Measurements from ENCODE around the gene NEUROD2. TPM values are rescaled to one million over a fixed set of nuclear protein-coding genes. Genes with fewer than 3 reads are reported as not detected.
"Not testable (repeated sequence)": the region's sequence is repeated elsewhere in the genome, so short reads cannot be mapped to it uniquely, and the experiment has no call there.

Gene NEUROD2
- total RNA-seq, 1 donor from 2014 or later: not detected

- intact Hi-C loops (cut with micrococcal nuclease): no loop called here
- no peak for ATAC-seq
- DNase-seq: no peak
Observed at GRCh38 chr17:39595294-39595693, 12.4 kb downstream of the NEUROD2 start.

GRCh38 chr17:39593371-39593770 lies 14.3 kb downstream of the NEUROD2 start:
- no peak for DNase-seq
- intact Hi-C loops (cut with micrococcal nuclease): no loop called here
- no peak for ATAC-seq

- ATAC-seq (peak; percentile 40), DNase-seq (no peak)
- intact Hi-C loops (cut with micrococcal nuclease): no loop called here
Observed at GRCh38 chr17:39591958-39592954, 15.5 kb downstream of the NEUROD2 start.

GRCh38 chr17:39590180-39590579 lies 17.5 kb downstream of the NEUROD2 start:
- DNase-seq; intact Hi-C loops (cut with micrococcal nuclease); ATAC-seq: not testable (repeated sequence)

- intact Hi-C loops (cut with micrococcal nuclease): no loop called here
- no peak for DNase-seq
- ATAC-seq: no peak
Observed at GRCh38 chr17:39582658-39583057, 25.1 kb downstream of the NEUROD2 start.

- intact Hi-C loops (cut with micrococcal nuclease): no loop called here
- DNase-seq (no peak), ATAC-seq (no peak)
Observed at GRCh38 chr17:39581759-39582085, 26.0 kb downstream of the NEUROD2 start.

GRCh38 chr17:39581071-39581758 lies 26.5 kb downstream of the NEUROD2 start:
- ATAC-seq (no peak), DNase-seq (no peak)
- intact Hi-C loops (cut with micrococcal nuclease): no loop called here

GRCh38 chr17:39580082-39580468 lies 27.6 kb downstream of the NEUROD2 start:
- ATAC-seq: no peak
- intact Hi-C loops (cut with micrococcal nuclease): no loop called here

GRCh38 chr17:39579318-39580081 lies 28.2 kb downstream of the NEUROD2 start:
- ATAC-seq (peak; percentile 68), DNase-seq (peak; percentile 60)
- intact Hi-C loops (cut with micrococcal nuclease): no loop called here

More at GRCh38 chr17:39580082-39580468, 27.6 kb downstream of the NEUROD2 start:
- DNase-seq: no peak

GRCh38 chr17:39578272-39578671 lies 29.4 kb downstream of the NEUROD2 start:
- intact Hi-C loops (cut with micrococcal nuclease): no loop called here
- ATAC-seq (no peak), DNase-seq (no peak)

- DNase-seq (no peak), ATAC-seq (no peak)
- intact Hi-C loops (cut with micrococcal nuclease): no loop called here
Observed at GRCh38 chr17:39576187-39576586, 31.5 kb downstream of the NEUROD2 start.

- peak; percentile 84 for DNase-seq
- ATAC-seq: peak; percentile 97
- intact Hi-C loops (cut with micrococcal nuclease): no loop called here
Observed at GRCh38 chr17:39573447-39574298, 34.0 kb downstream of the NEUROD2 start.

GRCh38 chr17:39572121-39572520 lies 35.6 kb downstream of the NEUROD2 start:
- DNase-seq: no peak
- no peak for ATAC-seq
- intact Hi-C loops (cut with micrococcal nuclease): no loop called here

- intact Hi-C loops (cut with micrococcal nuclease): no loop called here
- no peak for DNase-seq
- ATAC-seq: no peak
Observed at GRCh38 chr17:39569126-39569525, 38.6 kb downstream of the NEUROD2 start.

- intact Hi-C loops (cut with micrococcal nuclease): no loop called here
- ATAC-seq (no peak), DNase-seq (no peak)
Observed at GRCh38 chr17:39568702-39569101, 39.0 kb downstream of the NEUROD2 start.

- no peak for ATAC-seq
- intact Hi-C loops (cut with micrococcal nuclease): loop anchor here (2.0 kb wide), 1 partner anchor 13 kb away; no protein-coding TSS in a partner anchor
Observed at GRCh38 chr17:39566094-39566850, 41.4 kb downstream of the NEUROD2 start.

GRCh38 chr17:39564211-39564848 lies 43.4 kb downstream of the NEUROD2 start:
- DNase-seq: no peak
- peak; percentile 24 for ATAC-seq
- intact Hi-C loops (cut with micrococcal nuclease): no loop called here

More at GRCh38 chr17:39566094-39566850, 41.4 kb downstream of the NEUROD2 start:
- DNase-seq: no peak

Data from left ventricle myocardium superior (tissue), 1 donor.